DMS79 (cell line): ENCODE data around the gene FNIP1.
"Not testable (repeated sequence)": the region's sequence is repeated elsewhere in the genome, so short reads cannot be mapped to it uniquely, and the experiment has no call there.

Source experiments
- DNase-seq: peaks from one replicate; lab custom pipeline; 2025; lab: John Stamatoyannopoulos, UW

FNIP1 gene

DNA sequence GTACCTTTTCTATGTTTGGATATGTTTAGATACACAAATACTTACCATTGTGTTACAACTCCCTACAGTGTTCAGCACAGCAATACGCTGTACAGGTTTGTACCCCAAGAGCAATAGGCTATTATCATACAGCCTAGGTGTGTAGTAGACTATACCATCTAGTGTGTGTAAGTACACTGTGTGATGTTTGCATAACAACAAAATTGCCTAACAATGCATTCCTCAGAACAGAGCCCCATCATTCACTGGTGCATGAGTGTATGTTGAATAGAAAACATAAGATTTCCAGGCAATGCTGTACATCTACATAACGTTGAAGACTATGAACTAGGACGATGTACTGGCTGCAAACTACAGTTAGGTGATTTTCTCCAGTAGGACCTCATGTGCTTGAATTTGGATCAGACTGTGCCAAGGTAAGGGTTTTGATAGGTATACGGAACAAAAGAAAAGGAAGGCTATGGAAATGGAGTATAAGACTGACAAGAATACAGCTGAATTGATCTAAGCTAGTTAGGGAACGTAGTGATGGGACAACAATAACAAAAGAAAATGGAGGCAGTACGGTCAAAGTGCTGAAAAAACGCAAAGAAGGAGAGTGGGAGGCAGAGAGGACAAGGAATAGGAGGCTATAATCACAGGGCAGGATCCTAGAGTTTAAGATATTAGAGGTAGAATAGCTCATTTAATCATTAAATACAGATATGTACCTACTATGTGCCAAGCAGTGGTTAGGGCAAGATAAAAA lies 46.9 kb downstream of the FNIP1 start:
- DNase-seq = no peak

DNA sequence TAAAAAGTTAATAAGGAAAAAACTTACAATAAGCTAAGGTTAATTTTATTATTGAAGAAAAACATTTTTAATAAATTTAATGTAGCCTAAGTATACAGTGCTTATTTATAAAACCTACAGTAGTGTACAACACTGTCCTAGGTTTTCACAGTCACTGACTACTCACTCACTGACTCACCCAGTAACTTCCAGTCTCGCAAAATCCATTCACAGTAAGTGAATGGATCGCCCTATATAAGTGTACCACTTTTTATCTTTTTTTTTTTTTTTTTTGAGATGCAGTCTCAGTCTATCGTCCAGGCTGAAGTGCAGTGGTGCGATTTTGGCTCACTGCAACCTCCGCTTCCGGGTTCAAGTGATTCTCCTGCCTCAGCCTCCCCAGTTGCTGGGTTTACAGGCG lies 47.7 kb downstream of the FNIP1 start:
- no peak for DNase-seq

DNA sequence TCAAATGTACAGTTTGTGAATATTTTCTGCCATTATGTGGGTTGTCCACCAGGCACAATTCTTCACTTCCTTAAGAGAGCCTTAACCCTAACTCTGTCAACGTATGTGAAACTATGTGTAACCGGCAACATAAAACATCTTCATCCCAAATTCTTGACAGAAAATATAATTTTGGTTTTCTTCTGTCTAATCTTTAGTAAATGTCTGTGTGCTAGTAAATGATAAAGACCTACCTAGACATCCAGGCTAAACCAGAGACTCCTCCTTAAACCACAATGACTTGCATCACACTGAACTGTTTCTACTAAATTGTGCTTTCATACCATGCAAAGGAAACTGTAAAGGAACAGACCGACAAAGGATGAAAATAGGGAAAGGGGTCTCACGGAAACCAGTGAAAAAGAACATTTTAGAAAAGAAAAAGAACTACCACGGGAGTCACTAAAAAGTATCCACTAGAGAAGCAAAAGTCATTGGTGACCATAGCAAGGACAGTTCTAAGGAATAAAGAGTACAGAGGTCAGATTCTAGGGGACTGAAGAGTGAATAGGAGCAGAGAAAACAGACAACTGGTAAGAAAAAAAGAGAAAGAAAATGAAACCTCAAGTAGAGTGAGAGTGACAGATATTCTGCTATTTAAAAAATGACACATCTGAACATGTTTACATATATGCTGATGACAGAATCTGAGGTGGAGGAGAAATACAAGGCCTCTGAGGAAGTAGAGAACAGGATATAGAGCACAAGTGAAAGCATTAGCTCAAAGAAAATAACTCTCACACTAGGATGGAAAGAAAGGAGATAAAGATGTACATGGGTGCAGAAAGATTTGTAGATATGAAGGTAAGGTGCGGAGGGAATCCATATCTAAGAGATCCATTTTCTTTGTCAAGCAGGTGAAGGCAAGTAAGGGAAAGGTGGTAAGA lies 49.4 kb downstream of the FNIP1 start:
- DNase-seq = no peak

DNA sequence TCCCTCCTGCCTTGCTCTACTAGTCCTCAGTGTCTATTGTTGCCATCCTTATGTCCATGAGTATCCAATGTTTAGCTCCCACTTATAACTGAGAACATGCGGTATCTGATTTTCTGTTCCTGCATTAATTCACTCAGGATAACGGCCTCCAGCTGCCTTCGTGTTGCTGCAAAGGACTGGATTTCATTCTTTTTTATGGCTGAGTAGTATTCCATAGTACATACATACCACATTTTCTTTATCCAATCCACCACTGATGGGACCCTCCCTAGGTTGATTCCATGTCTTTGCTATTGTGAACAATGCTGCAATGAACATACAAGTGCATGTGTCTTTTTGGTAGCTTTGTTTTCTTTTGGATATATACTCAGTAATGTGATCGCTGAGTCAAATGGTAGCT lies 50.4 kb downstream of the FNIP1 start:
- no peak for DNase-seq

DNA sequence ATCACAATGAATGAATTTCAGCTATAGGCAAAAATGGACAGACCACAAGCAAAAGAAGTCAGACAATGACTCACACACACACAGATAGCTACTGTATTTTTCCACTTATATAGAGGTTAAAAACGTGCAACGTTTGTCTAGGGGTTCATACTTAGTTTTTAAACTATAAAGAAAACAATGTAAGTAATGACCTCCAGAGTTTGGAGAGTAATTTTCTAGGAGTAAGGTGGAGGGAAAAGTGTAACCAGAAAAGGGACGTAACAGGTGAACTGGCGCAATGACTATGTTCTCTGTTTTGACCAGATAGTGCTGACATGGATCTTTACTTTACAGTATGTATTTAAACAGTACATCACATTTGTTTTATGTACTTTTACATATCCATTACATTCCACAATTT lies 51.1 kb downstream of the FNIP1 start:
- no peak for DNase-seq

DNA sequence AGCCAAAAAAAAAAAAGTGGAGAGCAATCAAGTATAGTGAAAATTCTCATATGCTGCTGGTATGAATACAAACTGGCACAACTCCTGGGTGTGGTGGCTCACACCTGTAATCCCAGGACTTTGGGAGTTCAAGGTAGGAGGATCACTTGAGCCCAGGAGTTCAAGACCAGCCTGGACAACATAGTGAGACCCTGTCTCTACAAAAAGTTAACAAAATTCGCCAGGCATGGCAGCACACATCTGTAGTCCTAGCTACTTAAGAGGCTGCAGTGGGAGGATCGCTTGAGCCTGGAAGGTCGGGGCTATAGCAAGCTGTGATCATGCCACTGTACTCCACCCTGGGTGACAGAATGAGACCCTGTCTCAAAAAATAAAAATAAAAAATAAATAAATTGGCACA lies 51.7 kb downstream of the FNIP1 start:
- DNase-seq = no peak

DNA sequence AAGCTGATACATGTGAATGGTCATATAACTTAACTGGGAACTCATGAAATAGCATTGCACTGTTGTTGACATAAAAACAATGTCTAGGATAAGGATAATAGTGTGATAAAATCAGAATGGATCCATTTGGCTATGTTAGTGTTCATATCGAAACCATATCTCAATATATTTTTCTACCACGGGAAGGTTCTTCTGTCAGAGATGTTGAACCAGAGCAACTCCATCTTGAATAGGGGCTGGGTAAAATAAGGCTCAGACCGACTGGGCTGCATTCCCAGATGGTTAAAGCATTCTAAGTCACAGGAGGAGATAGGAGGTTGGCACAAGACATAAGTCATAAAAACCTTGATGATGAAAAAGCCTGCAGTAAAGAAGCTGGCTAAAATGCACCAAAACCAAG lies 56.3 kb downstream of the FNIP1 start:
- DNase-seq = no peak

DNA sequence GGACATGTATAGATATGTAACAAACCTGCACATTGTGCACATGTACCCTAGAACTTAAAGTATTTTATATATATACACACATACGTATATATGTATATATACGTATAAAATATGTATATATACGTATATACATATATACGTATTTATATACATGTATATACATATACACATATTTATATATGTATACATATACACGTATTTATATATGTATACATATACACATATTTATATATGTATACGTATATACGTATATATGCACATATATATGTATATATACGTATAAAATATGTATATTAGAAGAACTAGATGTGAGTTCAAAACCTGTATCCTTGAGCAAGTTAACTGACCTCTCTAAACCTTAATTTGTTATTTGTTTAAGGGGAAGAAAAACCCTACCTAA lies 61.4 kb downstream of the FNIP1 start:
- no peak for DNase-seq

DNA sequence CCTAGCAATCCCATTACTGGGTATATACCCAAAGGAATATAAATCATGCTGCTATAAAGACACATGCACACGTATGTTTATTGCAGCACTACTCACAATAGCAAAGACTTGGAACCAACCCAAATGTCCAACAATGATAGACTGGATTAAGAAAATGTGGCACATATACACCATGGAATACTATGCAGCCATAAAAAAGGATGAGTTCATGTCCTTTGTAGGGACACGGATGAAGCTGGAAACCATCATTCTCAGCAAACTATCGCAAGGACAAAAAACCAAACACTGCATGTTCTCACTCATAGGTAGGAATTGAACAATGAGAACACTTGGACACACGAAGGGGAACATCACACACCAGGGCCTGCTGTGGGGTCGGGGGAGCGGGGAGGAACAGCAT lies 61.9 kb downstream of the FNIP1 start:
- not testable (repeated sequence) for DNase-seq

DNA sequence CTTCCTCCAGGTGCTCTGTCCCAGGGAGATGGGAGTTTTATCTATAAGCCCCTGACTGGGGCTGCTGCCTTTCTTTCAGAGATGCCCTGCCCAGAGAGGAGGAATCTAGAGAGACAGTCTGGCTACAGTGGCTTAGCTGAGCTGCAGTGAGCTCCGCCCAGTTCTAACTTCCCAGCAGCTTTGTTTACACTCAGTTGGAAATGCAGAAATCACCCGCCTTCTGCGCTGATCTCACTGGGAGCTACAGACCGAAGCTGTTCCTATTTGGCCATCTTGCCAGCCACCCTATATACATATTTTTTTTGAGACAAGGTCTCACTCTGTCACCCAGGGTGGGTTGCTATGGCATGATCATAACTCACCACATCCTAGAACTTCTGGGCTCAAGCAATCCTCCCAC lies 67.5 kb downstream of the FNIP1 start:
- not testable (repeated sequence) for DNase-seq

DNA sequence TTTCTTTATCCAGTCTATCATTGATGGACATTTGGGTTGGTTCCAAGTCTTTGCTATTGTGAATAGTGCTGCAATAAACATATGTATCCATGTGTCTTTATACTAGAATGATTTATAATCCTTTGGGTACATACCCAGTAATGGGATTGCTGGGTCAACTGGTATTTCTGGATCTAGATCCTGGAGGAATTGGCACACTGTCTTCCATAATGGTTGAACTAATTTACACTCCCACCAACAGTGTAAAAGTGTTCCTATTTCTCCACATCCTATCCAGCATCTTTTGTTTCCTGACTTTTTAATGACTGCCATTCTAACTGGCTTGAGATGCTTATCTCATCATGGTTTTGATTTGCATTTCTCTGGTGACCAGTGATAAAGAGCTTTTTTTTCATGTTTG lies 72.7 kb downstream of the FNIP1 start:
- DNase-seq = not testable (repeated sequence)

DNA sequence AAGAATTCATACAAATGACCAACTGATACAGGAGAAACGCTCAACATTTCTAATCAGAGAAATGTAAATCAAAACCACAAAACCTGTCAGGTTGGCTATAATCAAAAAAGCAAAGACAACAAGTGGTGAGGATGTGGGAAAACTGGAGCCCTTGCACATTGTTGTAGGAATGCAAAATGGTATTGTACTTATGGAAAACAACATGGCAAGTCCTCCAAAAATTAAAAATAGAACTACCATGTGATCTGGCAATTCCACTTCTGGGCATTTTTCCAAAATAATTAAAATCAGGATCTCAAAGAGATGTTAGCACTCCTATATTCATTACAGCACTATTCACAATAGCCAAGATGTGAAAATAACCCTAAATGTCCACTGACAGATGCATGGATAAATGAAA lies 76.1 kb downstream of the FNIP1 start:
- no peak for DNase-seq

DNA sequence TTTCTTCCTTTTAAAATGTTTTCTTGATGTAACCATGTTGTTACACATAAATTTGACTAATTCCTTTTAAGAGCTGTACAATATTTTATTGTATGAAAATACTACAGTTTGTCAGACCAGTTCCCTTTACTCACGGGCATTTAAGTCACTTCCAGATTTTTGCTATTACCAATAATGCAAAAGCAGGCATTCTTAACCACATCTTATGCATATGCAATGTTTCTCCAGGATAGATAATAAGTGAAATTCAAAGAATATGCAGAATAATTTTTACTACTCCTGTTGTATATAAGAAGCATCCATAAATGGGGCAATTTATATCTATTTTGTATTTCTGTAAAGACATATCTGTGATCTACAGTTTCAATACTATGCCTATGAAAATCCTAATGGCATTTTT lies 77.3 kb downstream of the FNIP1 start:
- DNase-seq = no peak

DNA sequence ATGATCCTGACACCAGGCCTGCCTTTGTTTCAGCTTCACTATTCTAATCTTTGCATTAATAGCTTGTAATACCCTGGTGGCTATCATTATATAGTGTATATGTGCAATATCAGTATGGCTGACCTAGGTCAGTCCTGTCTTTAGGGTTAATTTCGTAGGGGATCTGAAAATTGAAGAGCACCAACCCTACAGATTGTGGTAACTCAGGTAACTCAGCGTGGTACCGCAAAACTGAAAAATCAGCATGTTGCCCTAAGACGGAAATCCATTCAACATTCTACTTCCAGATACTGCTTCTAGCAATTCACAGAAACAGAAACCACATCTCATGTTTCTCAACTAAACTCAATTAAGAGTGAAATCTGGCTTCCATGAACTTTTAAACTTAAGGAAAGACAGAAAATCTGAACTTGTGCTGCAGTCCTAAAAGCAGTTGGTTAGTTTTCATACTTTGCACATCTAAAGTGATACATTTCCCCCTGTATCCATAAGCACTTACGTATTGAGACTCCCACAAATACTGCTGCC lies 78.3 kb downstream of the FNIP1 start:
- DNase-seq = no peak

DNA sequence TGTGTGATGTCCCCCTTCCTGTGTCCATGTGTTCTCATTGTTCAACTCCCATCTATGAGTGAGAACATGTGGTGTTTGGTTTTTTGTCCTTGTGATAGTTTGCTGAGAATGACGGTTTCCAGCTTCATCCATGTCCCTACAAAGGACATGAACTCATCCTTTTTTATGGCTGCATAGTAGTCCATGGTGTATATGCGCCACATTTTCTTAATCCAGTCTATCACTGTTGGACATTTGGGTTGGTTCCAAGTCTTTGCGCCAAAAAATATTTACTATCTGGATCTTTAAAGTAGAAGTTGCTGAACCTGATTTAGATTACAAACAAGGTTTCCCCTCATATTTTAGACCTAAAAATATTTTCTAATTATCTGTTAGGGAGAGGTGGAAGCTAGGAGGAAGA lies 79.7 kb downstream of the FNIP1 start:
- not testable (repeated sequence) for DNase-seq

DNA sequence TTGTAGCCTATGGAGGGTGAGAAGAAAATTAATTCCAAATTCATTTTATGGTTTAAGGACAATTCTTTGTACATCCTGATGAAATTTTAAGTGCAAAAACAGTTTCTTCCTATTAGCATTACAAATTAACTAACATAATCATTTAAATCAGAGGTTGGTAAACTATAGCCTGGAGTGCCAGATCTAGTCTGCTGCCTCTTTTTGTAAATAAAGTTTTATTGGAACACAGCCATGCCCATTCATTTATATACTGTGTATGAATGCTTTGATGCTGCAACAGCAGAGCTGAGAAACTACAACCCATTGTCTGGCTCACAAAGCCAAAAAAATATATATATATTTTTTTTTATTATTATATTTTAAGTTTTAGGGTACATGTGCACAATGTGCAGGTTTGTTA lies 80.2 kb downstream of the FNIP1 start:
- no peak for DNase-seq

DNA sequence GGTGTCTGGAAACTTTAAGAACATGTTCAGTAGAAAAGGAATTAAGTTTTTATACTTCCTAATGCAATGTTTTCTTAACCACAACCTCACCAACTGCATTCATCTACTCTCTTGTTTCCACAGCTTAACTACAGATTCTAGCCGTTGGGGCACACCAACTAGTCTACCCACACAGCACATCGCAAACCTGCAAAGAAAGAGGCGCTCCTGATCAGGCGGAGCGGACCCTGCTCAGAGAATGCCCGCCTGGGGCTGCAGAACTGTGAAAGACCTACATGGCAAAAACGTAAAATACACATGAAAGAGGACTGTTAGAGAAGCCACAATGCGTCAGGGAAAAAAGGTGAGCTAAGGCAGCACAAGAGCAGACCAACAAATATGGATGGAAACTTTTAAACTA lies 86.4 kb downstream of the FNIP1 start:
- DNase-seq = no peak

DNA sequence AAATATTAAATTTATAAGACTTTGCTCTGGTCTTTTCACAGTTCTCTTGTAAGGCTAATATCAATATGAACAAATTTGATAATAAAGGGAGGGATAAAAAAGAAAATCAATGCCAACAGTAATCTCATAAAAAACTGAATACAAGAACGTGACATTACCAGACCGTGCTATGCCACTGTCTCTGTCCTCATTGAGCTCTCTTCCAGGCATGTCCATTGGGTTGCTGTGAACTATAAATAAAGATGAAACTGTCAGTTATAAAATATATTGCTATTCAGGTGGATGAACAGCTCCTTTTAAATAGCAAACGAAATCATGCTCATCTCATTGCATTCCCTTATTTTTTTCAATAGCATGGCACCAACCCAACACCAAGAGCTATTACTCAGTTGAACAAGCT lies 87.8 kb downstream of the FNIP1 start:
- DNase-seq = no peak

DNA sequence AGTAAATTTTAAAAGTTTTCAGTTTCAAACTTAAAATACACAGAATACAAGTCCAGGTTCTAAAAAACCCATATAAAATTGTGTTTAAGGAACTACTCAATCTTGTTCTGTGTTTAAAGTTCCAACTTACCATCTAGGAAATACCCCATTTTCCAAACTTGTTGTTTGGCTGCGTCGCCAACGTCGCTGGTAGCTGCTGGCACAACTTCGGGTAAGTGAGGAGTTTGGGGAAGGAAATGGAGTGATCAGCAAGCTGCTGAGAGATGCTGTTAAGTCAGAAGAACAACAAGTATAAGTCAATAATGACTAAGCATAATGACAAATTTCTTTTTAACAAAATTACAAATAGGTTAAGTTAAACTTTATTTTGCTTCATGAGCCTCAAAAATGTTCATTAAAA lies 90.5 kb downstream of the FNIP1 start:
- DNase-seq = no peak

DNA sequence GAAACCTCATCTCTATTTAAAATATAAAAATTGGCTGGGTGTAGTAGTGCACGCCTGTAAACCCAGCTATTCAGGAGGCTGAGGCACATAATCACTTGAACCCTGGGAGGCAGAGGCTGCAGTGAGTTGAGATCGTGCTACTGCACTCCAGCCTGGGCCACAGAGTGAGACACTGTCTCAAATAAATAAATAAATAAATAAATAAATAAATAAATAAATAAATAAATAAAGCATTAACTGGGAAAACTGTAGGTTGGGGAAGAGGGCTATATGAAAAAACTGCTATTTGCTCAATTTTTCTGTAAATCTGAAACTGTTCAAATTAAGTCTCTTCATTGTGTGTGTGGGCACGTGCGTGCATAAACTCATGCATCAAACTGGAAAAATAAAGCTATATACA lies 101.9 kb downstream of the FNIP1 start:
- no peak for DNase-seq

DNA sequence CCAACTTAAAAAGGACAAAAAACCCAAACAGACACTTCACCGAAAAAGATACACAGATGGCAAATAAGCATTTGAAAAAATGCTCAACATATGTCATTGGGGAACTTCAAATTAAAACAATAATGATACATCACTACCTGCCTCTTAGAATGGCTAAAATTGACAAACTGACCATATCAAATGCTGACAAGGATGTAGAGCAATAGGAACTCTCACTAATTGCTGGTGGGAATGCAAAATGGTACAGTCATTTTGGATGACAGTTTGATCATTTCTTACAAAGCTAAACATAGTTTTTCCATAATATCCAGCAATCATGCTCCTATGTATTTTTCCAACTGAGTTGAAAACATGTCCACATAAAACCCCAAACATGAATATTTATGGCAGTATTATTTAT lies 102.9 kb downstream of the FNIP1 start:
- no peak for DNase-seq

DNA sequence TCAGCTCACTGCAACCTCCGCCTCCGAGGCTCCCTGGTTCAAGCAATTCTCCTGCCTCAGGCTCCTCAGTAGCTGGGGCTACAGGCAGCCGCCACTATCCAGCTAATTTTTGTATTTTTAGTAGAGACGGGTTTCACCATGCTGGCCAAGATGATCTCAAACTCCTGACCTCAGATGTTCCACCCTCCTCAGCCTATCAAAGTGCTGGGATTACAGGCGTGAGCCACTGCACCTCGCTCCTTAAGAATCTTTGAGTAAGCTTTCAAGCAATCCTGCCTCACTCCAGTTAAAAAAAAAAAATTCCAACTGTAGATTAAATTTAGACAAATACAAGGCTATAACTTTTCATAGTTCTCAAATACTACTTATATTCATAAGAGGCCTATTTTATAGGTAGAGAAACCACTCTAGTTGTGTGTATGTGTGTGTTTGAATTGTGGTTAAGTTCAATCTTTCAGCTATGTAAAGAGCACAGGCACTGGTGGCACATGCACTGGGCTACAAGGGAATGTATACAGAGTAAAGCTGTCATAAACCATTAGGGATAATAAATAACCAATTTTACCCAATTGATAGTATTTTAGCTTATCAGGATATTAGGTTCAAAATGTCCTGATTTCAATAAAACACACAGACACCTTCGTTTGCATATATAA lies 111.2 kb downstream of the FNIP1 start:
- DNase-seq = no peak

DNA sequence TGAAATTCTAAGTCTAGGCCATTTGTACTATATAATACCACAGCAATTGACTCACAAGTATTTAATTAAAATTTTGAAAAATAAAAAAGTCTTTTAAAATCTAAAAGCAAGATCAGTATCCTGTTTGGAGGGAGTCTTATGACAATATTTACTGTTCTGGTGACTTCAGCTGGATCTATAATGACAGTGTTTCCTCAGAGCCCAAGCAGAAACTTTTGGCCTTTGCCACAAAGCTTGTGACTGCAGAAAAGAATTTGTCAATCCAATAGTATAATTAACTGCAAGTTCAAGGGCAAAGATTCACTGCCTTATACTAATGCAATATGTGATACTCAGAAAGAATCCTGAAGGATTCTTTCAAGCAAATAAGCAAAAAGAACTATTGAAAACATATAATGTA lies 112.2 kb downstream of the FNIP1 start:
- DNase-seq = no peak
